ENCODE data around the gene NEU4. TPM values are rescaled to one million over a fixed set of nuclear protein-coding genes. Genes with fewer than 3 reads are reported as not detected.
A peak's percentile ranks its signal among the peaks of the same experiment; 100 is the strongest.

NEU4 gene
- total RNA-seq, 1 experiment from 2014 or later: 3.9 TPM

- no peak overlapping the region for H3K27ac Mint-ChIP-seq (ENCODE audit: unreplicated experiment)
- ChIA-PET CTCF (no interaction called here), POLR2A (interaction anchor here (0.6 kb wide), 1 partner anchor 152 kb away, joined by 10 read pairs; no protein-coding TSS in a partner anchor)
- H3K4me1 Mint-ChIP-seq (ENCODE audit: low read depth, unreplicated experiment): no peaks in the 10 kb centered on the region
- Histone ChIP-seq H3K9me3 (no peaks in the 10 kb centered on the region), H3K4me3 (ENCODE audit: low read depth, low read length) (peak overlapping the region; percentile 32), H3K27me3 (replicated peaks; ENCODE audit: control insufficient read depth, insufficient read depth, low read length) (no peaks in the 10 kb centered on the region), H3K4me1 (peaks cover 5% of the 10 kb centered on the region; the same call in 1 of the 2 replicates), H3K36me3 (ENCODE audit: control insufficient read depth, insufficient read depth, low read length) (no peaks in the 10 kb centered on the region)
- peak overlapping the region; percentile 68 for H3K4me3 Mint-ChIP-seq (ENCODE audit: unreplicated experiment)
- no peaks in the 10 kb centered on the region for H3K36me3 Mint-ChIP-seq (ENCODE audit: insufficient read depth, unreplicated experiment)
- intact Hi-C loops (cut with micrococcal nuclease; ENCODE audit: unreplicated experiment): no loop called here
- no peaks in the 10 kb centered on the region for H3K9me3 Mint-ChIP-seq (ENCODE audit: unreplicated experiment)
- BruUV-seq (replicated peaks): no TSS peak
- no peaks in the 10 kb centered on the region for H3K27me3 Mint-ChIP-seq (ENCODE audit: insufficient read depth, unreplicated experiment)
- no peak for TF ChIP-seq CTCF (IDR thresholded peaks at IDR 0.05; ENCODE audit: insufficient read depth in 1 of 2, low read depth in 1 of 2, low read length in 1 of 2, severe bottlenecking in 1 of 2, unreplicated experiment in 1 of 2)
- peak; percentile 54 to 79 for DNase-seq
Observed at GRCh38 chr2:241844066-241844728, 35.2 kb downstream of the NEU4 start.

GRCh38 chr2:241844831-241845578, 36.0 kb downstream of the NEU4 start:
- Mint-ChIP-seq H3K9me3 (ENCODE audit: unreplicated experiment) (no peaks in the 10 kb centered on the region), H3K27me3 (ENCODE audit: insufficient read depth, unreplicated experiment) (no peaks in the 10 kb centered on the region), H3K4me1 (ENCODE audit: low read depth, unreplicated experiment) (no peaks in the 10 kb centered on the region), H3K4me3 (ENCODE audit: unreplicated experiment) (peak overlapping the region; percentile 68), H3K27ac (ENCODE audit: unreplicated experiment) (no peak overlapping the region), H3K36me3 (ENCODE audit: insufficient read depth, unreplicated experiment) (no peaks in the 10 kb centered on the region)
- no peak for DNase-seq
- peaks cover 5% of the 10 kb centered on the region; the same call in 1 of the 2 replicates for H3K4me1 ChIP-seq
- H3K36me3 ChIP-seq (ENCODE audit: control insufficient read depth, insufficient read depth, low read length): no peaks in the 10 kb centered on the region
- no peaks in the 10 kb centered on the region for H3K27me3 ChIP-seq (replicated peaks; ENCODE audit: control insufficient read depth, insufficient read depth, low read length)
- TSS peak; percentile 47 for BruUV-seq (replicated peaks)
- ChIA-PET CTCF (no interaction called here), POLR2A (interaction anchor here (0.6 kb wide), 1 partner anchor 153 kb away, joined by 10 read pairs; no protein-coding TSS in a partner anchor)
- peak overlapping the region; percentile 32 for H3K4me3 ChIP-seq (ENCODE audit: low read depth, low read length)
- no peak for TF ChIP-seq CTCF (IDR thresholded peaks at IDR 0.05; ENCODE audit: insufficient read depth in 1 of 2, low read depth in 1 of 2, low read length in 1 of 2, severe bottlenecking in 1 of 2, unreplicated experiment in 1 of 2)
- intact Hi-C loops (cut with micrococcal nuclease; ENCODE audit: unreplicated experiment): no loop called here
- H3K9me3 ChIP-seq: no peaks in the 10 kb centered on the region

- Mint-ChIP-seq H3K4me1 (ENCODE audit: low read depth, unreplicated experiment) (no peaks in the 10 kb centered on the region), H3K9me3 (ENCODE audit: unreplicated experiment) (no peaks in the 10 kb centered on the region), H3K4me3 (ENCODE audit: unreplicated experiment) (no peak overlapping the region), H3K36me3 (ENCODE audit: insufficient read depth, unreplicated experiment) (no peaks in the 10 kb centered on the region), H3K27me3 (ENCODE audit: insufficient read depth, unreplicated experiment) (no peaks in the 10 kb centered on the region), H3K27ac (ENCODE audit: unreplicated experiment) (no peak overlapping the region)
- CTCF ChIA-PET: no interaction called here
- DNase-seq: no peak
- POLR2A ChIA-PET: no interaction called here
- Histone ChIP-seq H3K36me3 (ENCODE audit: control insufficient read depth, insufficient read depth, low read length) (no peaks in the 10 kb centered on the region), H3K27me3 (replicated peaks; ENCODE audit: control insufficient read depth, insufficient read depth, low read length) (no peaks in the 10 kb centered on the region), H3K9me3 (no peaks in the 10 kb centered on the region), H3K4me3 (ENCODE audit: low read depth, low read length) (no peak overlapping the region), H3K4me1 (peaks cover 5% of the 10 kb centered on the region; the same call in 1 of the 2 replicates)
- intact Hi-C loops (cut with micrococcal nuclease; ENCODE audit: unreplicated experiment): no loop called here
- BruUV-seq (replicated peaks): no TSS peak
- no peak for TF ChIP-seq CTCF (IDR thresholded peaks at IDR 0.05; ENCODE audit: insufficient read depth in 1 of 2, low read depth in 1 of 2, low read length in 1 of 2, severe bottlenecking in 1 of 2, unreplicated experiment in 1 of 2)
Observed at GRCh38 chr2:241846406-241846805, 37.4 kb downstream of the NEU4 start.

All from Caco-2 (cell line).